ENCODE results near the gene CYP4V2. TPM values are rescaled to one million over a fixed set of nuclear protein-coding genes. Genes with fewer than 3 reads are reported as not detected.
"Not testable (repeated sequence)": the region's sequence is repeated elsewhere in the genome, so short reads cannot be mapped to it uniquely, and the experiment has no call there.

CYP4V2 gene
- polyA plus RNA-seq, 3 donors, result 18.8 to 29.8 (median 22.1) TPM

GRCh38 chr4:186227744-186228513, 36.6 kb downstream of the CYP4V2 start:
- no peak for DNase-seq (ENCODE audit: low read depth in 3 of 3, low spot score in 2 of 3)

- no peak for DNase-seq (ENCODE audit: low read depth in 3 of 3, low spot score in 2 of 3)
Observed at GRCh38 chr4:186228514-186228894, 37.1 kb downstream of the CYP4V2 start.

- no peak for DNase-seq (ENCODE audit: low read depth in 3 of 3, low spot score in 2 of 3)
Observed at GRCh38 chr4:186234367-186234766, 43.0 kb downstream of the CYP4V2 start.

GRCh38 chr4:186236126-186236525, 44.8 kb downstream of the CYP4V2 start:
- DNase-seq (ENCODE audit: low read depth in 3 of 3, low spot score in 2 of 3), result no peak

GRCh38 chr4:186240452-186240847, 49.1 kb downstream of the CYP4V2 start:
- DNase-seq (ENCODE audit: low read depth in 3 of 3, low spot score in 2 of 3), result no peak

- no peak for DNase-seq (ENCODE audit: low read depth in 3 of 3, low spot score in 2 of 3)
Observed at GRCh38 chr4:186240848-186241491, 49.6 kb downstream of the CYP4V2 start.

- no peak for DNase-seq (ENCODE audit: low read depth in 3 of 3, low spot score in 2 of 3)
Observed at GRCh38 chr4:186241616-186242015, 50.2 kb downstream of the CYP4V2 start.

GRCh38 chr4:186242031-186242430, 50.7 kb downstream of the CYP4V2 start:
- not testable (repeated sequence) for DNase-seq (ENCODE audit: low read depth in 3 of 3, low spot score in 2 of 3)

GRCh38 chr4:186243331-186243730, 52.0 kb downstream of the CYP4V2 start:
- DNase-seq (ENCODE audit: low read depth in 3 of 3, low spot score in 2 of 3), result no peak

- no peak for DNase-seq (ENCODE audit: low read depth in 3 of 3, low spot score in 2 of 3)
Observed at GRCh38 chr4:186244835-186245234, 53.5 kb downstream of the CYP4V2 start.

GRCh38 chr4:186247062-186247752, 55.8 kb downstream of the CYP4V2 start:
- DNase-seq (ENCODE audit: low read depth in 3 of 3, low spot score in 2 of 3), result not testable (repeated sequence)

GRCh38 chr4:186248643-186249042, 57.3 kb downstream of the CYP4V2 start:
- no peak for DNase-seq (ENCODE audit: low read depth in 3 of 3, low spot score in 2 of 3)

GRCh38 chr4:186249785-186250754, 58.7 kb downstream of the CYP4V2 start:
- DNase-seq (ENCODE audit: low read depth in 3 of 3, low spot score in 2 of 3), result no peak

- no peak for DNase-seq (ENCODE audit: low read depth in 3 of 3, low spot score in 2 of 3)
Observed at GRCh38 chr4:186250760-186251159, 59.4 kb downstream of the CYP4V2 start.

- no peak for DNase-seq (ENCODE audit: low read depth in 3 of 3, low spot score in 2 of 3)
Observed at GRCh38 chr4:186255122-186255521, 63.8 kb downstream of the CYP4V2 start.

GRCh38 chr4:186258216-186258811, 66.9 kb downstream of the CYP4V2 start:
- DNase-seq (ENCODE audit: low read depth in 3 of 3, low spot score in 2 of 3), result no peak

- no peak for DNase-seq (ENCODE audit: low read depth in 3 of 3, low spot score in 2 of 3)
Observed at GRCh38 chr4:186260117-186260503, 68.7 kb downstream of the CYP4V2 start.

Measured in right renal cortex interstitium (tissue), 3 donors.